Heart right ventricle (tissue), 16 donors: ENCODE data around the gene NOL7. TPM values are rescaled to one million over a fixed set of nuclear protein-coding genes. Genes with fewer than 3 reads are reported as not detected.

Experiments used
- ATAC-seq, 8 donors: fragments of 200-7000 bp; cut with Tn5 transposase; one replicate each; pipeline ENCODE4 v1.9.1; 2020; ENCODE audit warnings: mild to moderate bottlenecking in 8 of 8, moderate library complexity in 8 of 8, moderate number of reproducible peaks in 1 of 8
- DNase-seq, 2 donors: peaks; one replicate each; pipeline ENCODE4 v3.0.0-alpha.2; 2020
- H3K27ac ChIP-seq, 10 donors: fragments of 200-600 bp; sonication (generic) in 2 of 10; one replicate each; pipeline versions ENCODE4 v1.5.0 to v1.8.0; 2020 to 2022; ENCODE audit warnings: mild to moderate bottlenecking in 3 of 10
- H3K27me3 ChIP-seq, 7 donors: fragments of 200-600 bp; one replicate each; pipeline ENCODE4 v1.8.0; 2021 to 2022; ENCODE audit warnings: mild to moderate bottlenecking in 2 of 7
- H3K36me3 ChIP-seq, 9 donors: fragments of 200-600 bp; sonication (generic) in 1 of 9; one replicate each; pipeline versions ENCODE4 v1.5.0 to v1.8.0; 2020 to 2022; ENCODE audit warnings: mild to moderate bottlenecking in 2 of 9
- H3K4me1 ChIP-seq, 9 donors: fragments of 200-600 bp; sonication (generic) in 1 of 9; one replicate each; pipeline versions ENCODE4 v1.5.0 to v1.8.0; 2020 to 2022; ENCODE audit warnings: mild to moderate bottlenecking in 4 of 9
- H3K4me3 ChIP-seq, 10 donors: fragments of 200-600 bp; sonication (generic) in 2 of 10; one replicate each; pipeline versions ENCODE4 v1.5.0 to v1.8.0; 2020 to 2022; ENCODE audit warnings: mild to moderate bottlenecking in 7 of 10, moderate library complexity in 2 of 10
- H3K9me3 ChIP-seq, 11 donors: fragments of 200-600 bp in 10 of 11; sonication (generic) in 2 of 11; one replicate each; pipeline versions ENCODE4 v1.5.0 to v1.8.0; 2013 to 2022; ENCODE audit warnings: mild to moderate bottlenecking in 2 of 11, control low read depth in 1 of 11, moderate library complexity in 1 of 11
- WGBS, 2 donors: extraction: QIAGEN DNeasy Blood & Tissue Kit; methylation state at CpG; one replicate each; pipeline ENCODE4 v1.1.7; 2013; ENCODE audit warnings: inconsistent platforms in 1 of 2; 5-methylcytosine and 5-hydroxymethylcytosine counted together
- intact Hi-C, 10 donors: fragments of 100-400 bp; cut with DNase I; formaldehyde crosslinking; loops; one replicate each; pipeline versions ENCODE4 v1.11.1 to v1.14.2; 2022
- polyA plus RNA-seq, 2 donors: library from polyadenylated mRNA; stranded (reverse); fragments of 200-250 nt; gene quantifications; one replicate each; pipeline ENCODE4 v1.2.3, GENCODE V29; 2013
- total RNA-seq, 10 donors: library from RNA; stranded (reverse); fragmentation: NEBNext Ultra II Directional in 3 of 10; extraction: Animal tissue kit (Norgen Biotek cat#: 25700) in 3 of 10; gene quantifications; one replicate each; pipeline versions ENCODE4 v1.2.1 to v1.2.4, GENCODE V29; 2021 to 2023
- TF ChIP-seq, protein P1 (sequence below), 9 donors: fragments of 200-600 bp; sonication (generic) in 2 of 9; IDR thresholded peaks; one replicate each; pipeline versions ENCODE4 v1.5.0 to v1.8.0; 2021 to 2022; ENCODE audit warnings: antibody characterized with exemption in 9 of 9, mild to moderate bottlenecking in 5 of 9, moderate library complexity in 1 of 9
- donor health status: Arrhythmogenic right ventricular cardiomyopathy.
- donor health status: ischemic (EF 13 %, LVEDD 7.1; RV severe dilation, severe dysfunction).
- donor health status: healthy with polysubstance abuse.
- donor health status: DM: no; HTN: yes; CAD: no.
- donor health status: DM: no; HTN: no; CAD: no.
- donor health status: ischemic (EF 25% LVEDD 6.9; RV normal size, moderate dysfunction).
- donor health status: ischemic (EF 25% LVEDD 5.7; RV mildly dilated, moderate dysfunction).
- donor health status: healthy.
- donor health status: DM: yes; HTN: yes; CAD: no.
- donor health status: Ischemic cardiomyopathy.
- donor health status: ischemic (EF 35%, LVEDD 5.7; RV mildly dilated, moderate dysfunction).
- donor health status: nonischemic (EF 11% LVEDD 7.7; RV severe dilation, severe dysfunction).
- donor health status: DM: yes; HTN: yes; CAD: no.
- donor health status: PGD.
- donor health status: ischemic (EF 29% LVEDD 5.4; RV normal size, mild dysfunction).
- donor health status: nonischemic (EF 23%, LVEDD 6.1; RV moderate dilation, normal function).

The NOL7 gene
- total and polyA plus RNA-seq, 12 donors: 41.5 to 112 (median 46.8) TPM

GRCh38 chr6:13662651-13663334 lies 47.7 kb downstream of the NOL7 start:
- intact Hi-C loops: no loop called here

GRCh38 chr6:13663986-13664385 lies 48.9 kb downstream of the NOL7 start:
- Histone ChIP-seq H3K27me3 (no peaks in the 10 kb centered on the region), H3K27ac (no peak overlapping the region), H3K4me1 (peaks cover 0 to 66% (median 38%) of the 10 kb centered on the region in 9 donors), H3K9me3 (no peaks in the 10 kb centered on the region), H3K4me3 (no peak overlapping the region), H3K36me3 (no peaks in the 10 kb centered on the region)
- 90 to 94% methylated on average over 4 of the region's 4 CpGs for WGBS, 2 donors
- intact Hi-C loops: no loop called here
- no peak for ATAC-seq
- DNase-seq: no peak
- TF ChIP-seq, protein P1, sequence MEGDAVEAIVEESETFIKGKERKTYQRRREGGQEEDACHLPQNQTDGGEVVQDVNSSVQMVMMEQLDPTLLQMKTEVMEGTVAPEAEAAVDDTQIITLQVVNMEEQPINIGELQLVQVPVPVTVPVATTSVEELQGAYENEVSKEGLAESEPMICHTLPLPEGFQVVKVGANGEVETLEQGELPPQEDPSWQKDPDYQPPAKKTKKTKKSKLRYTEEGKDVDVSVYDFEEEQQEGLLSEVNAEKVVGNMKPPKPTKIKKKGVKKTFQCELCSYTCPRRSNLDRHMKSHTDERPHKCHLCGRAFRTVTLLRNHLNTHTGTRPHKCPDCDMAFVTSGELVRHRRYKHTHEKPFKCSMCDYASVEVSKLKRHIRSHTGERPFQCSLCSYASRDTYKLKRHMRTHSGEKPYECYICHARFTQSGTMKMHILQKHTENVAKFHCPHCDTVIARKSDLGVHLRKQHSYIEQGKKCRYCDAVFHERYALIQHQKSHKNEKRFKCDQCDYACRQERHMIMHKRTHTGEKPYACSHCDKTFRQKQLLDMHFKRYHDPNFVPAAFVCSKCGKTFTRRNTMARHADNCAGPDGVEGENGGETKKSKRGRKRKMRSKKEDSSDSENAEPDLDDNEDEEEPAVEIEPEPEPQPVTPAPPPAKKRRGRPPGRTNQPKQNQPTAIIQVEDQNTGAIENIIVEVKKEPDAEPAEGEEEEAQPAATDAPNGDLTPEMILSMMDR (IDR thresholded peaks at IDR 0.05): no peak

More at GRCh38 chr6:13662651-13663334, 47.7 kb downstream of the NOL7 start:
- Histone ChIP-seq H3K4me1 (peaks cover 0 to 62% (median 35%) of the 10 kb centered on the region in 9 donors), H3K27ac (no peak overlapping the region), H3K27me3 (no peaks in the 10 kb centered on the region), H3K4me3 (no peak overlapping the region), H3K9me3 (no peaks in the 10 kb centered on the region), H3K36me3 (no peaks in the 10 kb centered on the region)
- ATAC-seq (no peak), DNase-seq (no peak)
- 84 to 92% methylated on average over 3 of the region's 3 CpGs for WGBS, 2 donors
- TF ChIP-seq, protein P1 (IDR thresholded peaks at IDR 0.05): no peak

DNA sequence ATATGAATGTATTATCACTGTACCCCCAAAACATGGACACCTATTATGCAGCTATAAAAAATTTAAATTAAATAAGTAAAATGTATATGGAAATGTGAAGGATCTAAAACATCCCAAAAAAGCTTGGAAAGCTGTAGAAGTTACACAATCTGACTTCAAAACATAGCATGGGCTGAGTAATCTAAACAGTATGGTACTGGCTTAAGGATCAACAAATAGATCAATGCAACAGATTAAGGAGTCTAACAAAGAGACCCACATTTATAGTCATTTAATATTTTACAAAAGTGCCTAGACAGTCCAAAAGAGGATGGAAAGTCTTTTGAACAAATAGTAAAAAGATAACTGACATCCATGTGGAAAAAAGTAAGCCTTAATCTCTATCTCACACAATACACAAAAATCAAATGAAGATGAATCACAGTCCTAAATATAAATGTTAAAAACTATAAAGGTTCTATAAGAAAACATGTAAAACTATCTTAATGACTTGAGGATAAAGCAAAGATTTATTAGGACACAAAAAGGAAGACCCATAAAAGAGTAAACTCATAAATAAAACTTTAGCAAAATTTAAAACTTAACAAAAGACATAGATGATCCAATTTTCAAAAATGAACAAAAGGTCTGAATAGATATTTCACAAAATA lies 49.7 kb downstream of the NOL7 start:
- H3K4me3 ChIP-seq: no peak overlapping the region
- H3K27ac ChIP-seq: no peak overlapping the region
- ATAC-seq: no peak
- peaks cover 0 to 67% (median 32%) of the 10 kb centered on the region in 9 donors for H3K4me1 ChIP-seq
- no peak for DNase-seq
- H3K27me3 ChIP-seq: no peaks in the 10 kb centered on the region
- intact Hi-C loops: no loop called here
- no peaks in the 10 kb centered on the region for H3K36me3 ChIP-seq
- TF ChIP-seq, protein P1 (IDR thresholded peaks at IDR 0.05): no peak
- H3K9me3 ChIP-seq: peaks cover 0 to 6% (median 0%) of the 10 kb centered on the region in 11 donors

DNA sequence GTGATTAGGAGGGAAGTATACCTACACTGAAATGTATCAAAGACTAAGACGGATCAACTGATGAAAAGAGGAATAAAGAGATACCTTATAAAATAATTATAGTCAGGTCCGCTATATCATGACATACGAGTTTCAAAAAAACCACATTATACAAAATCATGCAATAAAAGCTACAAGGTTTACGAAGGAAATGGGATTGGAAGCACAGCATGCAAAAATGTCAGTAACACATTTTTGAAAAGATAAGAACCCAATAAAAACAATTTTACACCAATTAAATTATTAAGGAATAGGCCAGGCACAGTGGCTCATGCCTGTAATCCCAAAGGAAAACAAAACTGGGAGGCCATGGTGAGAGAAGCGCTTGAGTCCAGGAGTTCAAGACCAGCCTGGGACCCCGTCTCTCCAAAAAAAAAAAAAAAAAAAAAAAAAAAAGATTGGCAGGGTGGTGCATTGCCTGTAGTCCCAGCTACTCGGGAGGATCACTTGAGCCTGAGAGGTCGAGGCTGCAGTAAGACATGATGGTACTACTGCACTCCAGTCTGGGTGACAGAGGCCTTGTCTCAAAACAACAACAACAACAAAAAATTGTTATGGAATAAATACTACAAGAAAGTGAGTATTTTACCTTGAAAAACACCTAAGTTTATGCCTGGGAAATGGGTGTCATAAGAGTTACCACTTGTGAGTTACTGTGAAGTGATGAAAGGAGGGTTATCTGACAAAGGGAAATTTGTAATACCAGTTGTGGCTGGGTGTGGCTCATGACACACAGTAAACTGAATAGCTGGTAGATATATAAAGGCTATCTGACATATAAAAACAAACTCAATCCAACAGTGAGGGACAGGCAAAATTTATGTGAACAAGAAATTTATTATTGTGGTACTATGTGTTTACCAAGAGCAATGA lies 51.3 kb downstream of the NOL7 start:
- Histone ChIP-seq H3K27ac (no peak overlapping the region), H3K27me3 (no peaks in the 10 kb centered on the region), H3K9me3 (peaks cover 0 to 15% (median 0%) of the 10 kb centered on the region in 11 donors), H3K36me3 (no peaks in the 10 kb centered on the region), H3K4me1 (peaks cover 0 to 58% (median 19%) of the 10 kb centered on the region in 9 donors), H3K4me3 (no peak overlapping the region)
- WGBS, 2 donors: 90% methylated on average over 8 of the region's 8 CpGs
- TF ChIP-seq, protein P1 (IDR thresholded peaks at IDR 0.05): no peak
- intact Hi-C loops: no loop called here
- DNase-seq: no peak
- ATAC-seq: no peak
